PFSK-1 (cell line): ENCODE measurements around the gene ZNF775.

Source experiments
- FOXP2 ChIP-seq: optimal IDR thresholded peaks from 2 replicates; pipeline ENCODE3; 2011; ENCODE audit warnings: borderline replicate concordance, control low read depth, inconsistent platforms; ENCODE audit not compliant: insufficient read depth; ENCODE audit errors: extremely low read length, extremely low read depth
- POLR2AphosphoS5 ChIP-seq: IDR thresholded peaks from 2 replicates; pipeline ENCODE4 v1.6.1; 2012; ENCODE audit warnings: low read depth, mild to moderate bottlenecking, control low read depth, low read length, moderate library complexity
- SIN3A ChIP-seq: IDR thresholded peaks from 2 replicates; pipeline ENCODE4 v1.6.1; 2012; ENCODE audit warnings: mild to moderate bottlenecking, low read length, moderate library complexity, borderline replicate concordance; ENCODE audit not compliant: insufficient read depth
- TAF1 ChIP-seq: IDR thresholded peaks from 2 replicates; pipeline ENCODE4 v1.6.1; 2012; ENCODE audit warnings: low read length, control low read depth, borderline replicate concordance; ENCODE audit not compliant: insufficient read depth
- TF ChIP-seq, protein P1 (sequence below), 2 experiments: IDR thresholded peaks; 2 replicates each; pipeline versions ENCODE4 v1.6.1 to v1.8.0; 2011 to 2012; ENCODE audit warnings: low read depth in 2 of 2, low read length in 2 of 2, control low read depth in 1 of 2, inconsistent platforms in 1 of 2, mild to moderate bottlenecking in 1 of 2, moderate library complexity in 1 of 2; ENCODE audit not compliant: insufficient read depth in 1 of 2

Gene ZNF775

GRCh38 chr7:150439967-150440366 is 60.8 kb downstream of the ZNF775 start:
- TF ChIP-seq, protein P1, sequence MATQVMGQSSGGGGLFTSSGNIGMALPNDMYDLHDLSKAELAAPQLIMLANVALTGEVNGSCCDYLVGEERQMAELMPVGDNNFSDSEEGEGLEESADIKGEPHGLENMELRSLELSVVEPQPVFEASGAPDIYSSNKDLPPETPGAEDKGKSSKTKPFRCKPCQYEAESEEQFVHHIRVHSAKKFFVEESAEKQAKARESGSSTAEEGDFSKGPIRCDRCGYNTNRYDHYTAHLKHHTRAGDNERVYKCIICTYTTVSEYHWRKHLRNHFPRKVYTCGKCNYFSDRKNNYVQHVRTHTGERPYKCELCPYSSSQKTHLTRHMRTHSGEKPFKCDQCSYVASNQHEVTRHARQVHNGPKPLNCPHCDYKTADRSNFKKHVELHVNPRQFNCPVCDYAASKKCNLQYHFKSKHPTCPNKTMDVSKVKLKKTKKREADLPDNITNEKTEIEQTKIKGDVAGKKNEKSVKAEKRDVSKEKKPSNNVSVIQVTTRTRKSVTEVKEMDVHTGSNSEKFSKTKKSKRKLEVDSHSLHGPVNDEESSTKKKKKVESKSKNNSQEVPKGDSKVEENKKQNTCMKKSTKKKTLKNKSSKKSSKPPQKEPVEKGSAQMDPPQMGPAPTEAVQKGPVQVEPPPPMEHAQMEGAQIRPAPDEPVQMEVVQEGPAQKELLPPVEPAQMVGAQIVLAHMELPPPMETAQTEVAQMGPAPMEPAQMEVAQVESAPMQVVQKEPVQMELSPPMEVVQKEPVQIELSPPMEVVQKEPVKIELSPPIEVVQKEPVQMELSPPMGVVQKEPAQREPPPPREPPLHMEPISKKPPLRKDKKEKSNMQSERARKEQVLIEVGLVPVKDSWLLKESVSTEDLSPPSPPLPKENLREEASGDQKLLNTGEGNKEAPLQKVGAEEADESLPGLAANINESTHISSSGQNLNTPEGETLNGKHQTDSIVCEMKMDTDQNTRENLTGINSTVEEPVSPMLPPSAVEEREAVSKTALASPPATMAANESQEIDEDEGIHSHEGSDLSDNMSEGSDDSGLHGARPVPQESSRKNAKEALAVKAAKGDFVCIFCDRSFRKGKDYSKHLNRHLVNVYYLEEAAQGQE (IDR thresholded peaks at IDR 0.05; ENCODE audit: insufficient read depth in 1 of 2, low read depth in 2 of 2, low read length in 2 of 2), result no peak
- TF ChIP-seq TAF1, result no peak
- TF ChIP-seq FOXP2, result no peak
- TF ChIP-seq POLR2AphosphoS5, result no peak
- no peak for TF ChIP-seq SIN3A

DNA sequence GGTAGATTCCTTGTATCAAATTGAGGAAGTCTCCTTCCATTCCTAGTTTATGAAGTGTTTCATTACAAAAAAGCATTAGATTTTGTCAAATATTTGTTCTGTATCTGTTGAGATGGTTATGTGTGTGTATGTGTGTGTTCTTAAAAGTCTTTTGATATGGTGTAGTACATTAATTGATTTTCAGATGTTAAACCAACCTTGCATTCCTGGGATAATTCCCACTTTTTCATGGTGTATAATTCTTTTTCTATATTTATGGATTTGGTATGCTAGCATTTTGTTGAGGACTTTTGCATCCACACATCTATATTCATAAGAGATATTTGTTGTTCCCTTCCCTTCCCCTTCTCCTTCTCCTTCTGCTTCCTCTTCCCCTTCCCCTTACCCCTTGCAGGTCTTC is 62.4 kb downstream of the ZNF775 start:
- TF ChIP-seq SIN3A (no peak), TAF1 (no peak), FOXP2 (no peak), POLR2AphosphoS5 (no peak)
- TF ChIP-seq, protein P1 (IDR thresholded peaks at IDR 0.05; ENCODE audit: insufficient read depth in 1 of 2, low read depth in 2 of 2, low read length in 2 of 2), result no peak

DNA sequence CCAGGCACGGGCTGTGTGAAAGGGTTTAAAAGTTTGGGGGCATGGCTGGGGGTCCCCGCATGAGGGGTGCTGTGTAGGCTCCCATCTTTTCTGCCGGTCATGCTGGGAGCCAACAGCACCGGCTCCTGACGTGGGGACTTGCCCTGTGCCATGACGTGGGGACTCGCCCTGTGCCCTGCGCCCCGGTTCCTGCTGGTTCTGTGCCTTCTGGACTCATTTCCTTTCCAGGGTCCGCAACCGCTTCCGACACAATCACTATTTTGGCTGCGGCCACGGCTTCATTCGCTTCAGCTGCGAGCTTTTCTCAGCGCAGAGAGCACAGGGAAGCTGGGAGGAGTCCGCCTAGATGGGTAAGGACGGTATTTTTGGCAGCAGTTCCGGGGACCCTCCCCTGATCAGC is 63.7 kb downstream of the ZNF775 start:
- TF ChIP-seq, protein P1 (IDR thresholded peaks at IDR 0.05; ENCODE audit: insufficient read depth in 1 of 2, low read depth in 2 of 2, low read length in 2 of 2), result no peak
- TF ChIP-seq FOXP2, result no peak
- TF ChIP-seq TAF1, result no peak
- no peak for TF ChIP-seq POLR2AphosphoS5
- TF ChIP-seq SIN3A, result no peak

- TF ChIP-seq FOXP2, result no peak
- TF ChIP-seq, protein P1 (IDR thresholded peaks at IDR 0.05; ENCODE audit: insufficient read depth in 1 of 2, low read depth in 2 of 2, low read length in 2 of 2), result no peak
- no peak for TF ChIP-seq SIN3A
- no peak for TF ChIP-seq POLR2AphosphoS5
Observed at GRCh38 chr7:150443793-150444540, 64.8 kb downstream of the ZNF775 start.
